Embryonic facial prominence (tissue), 1 donor: Measurements from ENCODE around the gene RELN.

ENCODE experiments used
- DNase-seq: peaks from one replicate; pipeline ENCODE4 v3.0.0-alpha.2; 2016; ENCODE audit errors: extremely low spot score

The RELN gene

DNA sequence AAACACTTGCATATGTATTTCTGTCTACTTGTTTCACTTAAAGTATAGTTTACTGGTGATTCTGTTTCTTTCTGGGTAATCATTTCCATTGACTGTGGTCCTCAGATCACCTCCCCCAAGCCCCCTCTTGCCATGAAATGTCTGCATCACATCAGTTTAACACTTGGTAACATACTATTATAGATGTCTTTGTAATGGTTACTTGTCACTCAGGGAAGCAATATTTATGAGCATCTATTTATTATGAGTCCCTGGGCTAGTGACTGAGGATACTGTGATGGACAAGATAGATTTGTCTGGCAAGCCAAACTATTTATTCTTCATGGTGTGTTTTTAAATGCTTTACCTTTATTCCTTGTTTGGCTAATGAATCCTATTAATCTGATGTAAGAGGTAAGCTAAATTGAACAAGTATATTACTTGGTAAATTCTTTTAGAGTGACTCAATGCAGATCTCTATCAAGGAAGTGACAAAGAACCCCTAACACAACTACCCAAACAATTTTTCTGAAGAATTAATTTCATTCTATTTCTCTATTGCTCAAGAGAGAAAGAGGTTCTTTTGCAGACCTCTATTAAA, 270.9 kb downstream of the RELN start:
- no peak for DNase-seq

DNA sequence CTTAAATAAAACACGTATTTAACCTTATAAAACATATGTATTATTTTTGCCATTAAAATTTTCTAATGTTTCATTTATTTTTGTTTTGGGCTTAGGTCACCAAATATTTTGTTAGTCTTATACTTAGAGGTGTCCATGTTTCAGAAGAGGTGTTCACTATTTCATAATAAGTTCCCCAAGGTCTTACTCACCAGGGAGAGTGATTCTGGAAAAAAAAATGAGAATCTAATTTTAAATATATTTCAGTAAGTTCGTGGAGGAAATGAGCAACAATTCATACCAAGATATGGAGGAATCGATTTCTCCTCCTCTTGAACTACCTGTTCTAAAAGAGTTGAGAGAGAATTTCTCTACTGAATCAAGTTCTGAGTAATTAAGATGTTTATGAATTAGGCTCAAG, 271.9 kb downstream of the RELN start:
- DNase-seq: no peak

- no peak for DNase-seq
Observed at GRCh38 chr7:103715376-103716120, 273.9 kb downstream of the RELN start.

GRCh38 chr7:103714376-103714927, 275.0 kb downstream of the RELN start:
- no peak for DNase-seq

- DNase-seq: no peak
Observed at GRCh38 chr7:103712991-103713778, 276.3 kb downstream of the RELN start.

DNA sequence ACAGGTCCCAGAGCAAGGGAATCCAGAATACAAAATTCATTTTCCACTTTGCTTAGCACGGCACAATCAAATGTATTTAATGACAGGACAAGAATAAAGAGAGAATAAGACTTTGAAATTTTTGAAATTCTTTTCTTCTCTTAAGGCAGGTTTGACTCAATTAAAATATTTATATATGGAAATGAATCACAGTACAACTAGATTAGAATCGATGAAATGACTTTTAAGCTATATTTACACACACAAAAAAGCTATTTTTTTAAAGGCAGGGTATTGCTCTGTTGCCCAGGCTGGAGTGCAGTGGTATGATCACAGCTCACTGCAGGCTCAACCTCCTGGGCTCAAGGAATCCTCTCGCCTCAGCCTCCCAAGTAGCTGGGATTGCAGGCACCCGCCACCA, 278.0 kb downstream of the RELN start:
- DNase-seq: no peak

GRCh38 chr7:103710247-103710646, 279.2 kb downstream of the RELN start:
- DNase-seq: no peak

GRCh38 chr7:103706805-103707204, 282.7 kb downstream of the RELN start:
- no peak for DNase-seq

DNA sequence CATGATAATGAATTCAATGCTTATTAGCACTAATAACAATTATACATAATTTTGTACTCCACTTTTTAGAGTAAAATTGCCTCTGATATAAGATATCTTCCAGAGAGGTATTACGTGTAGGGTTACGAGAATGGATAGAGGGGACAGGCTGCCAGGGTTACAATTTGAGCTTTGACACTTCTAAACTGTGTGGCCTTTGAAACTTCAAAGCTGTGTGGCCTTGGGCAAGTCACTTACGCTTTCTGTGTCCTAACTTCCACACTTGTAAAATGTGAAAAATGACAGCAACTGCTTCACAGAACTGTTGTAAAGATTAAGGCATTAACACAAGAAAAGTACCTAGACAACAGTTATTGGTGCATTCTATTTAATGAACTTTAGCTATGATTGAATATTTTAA, 283.9 kb downstream of the RELN start:
- DNase-seq: no peak

DNA sequence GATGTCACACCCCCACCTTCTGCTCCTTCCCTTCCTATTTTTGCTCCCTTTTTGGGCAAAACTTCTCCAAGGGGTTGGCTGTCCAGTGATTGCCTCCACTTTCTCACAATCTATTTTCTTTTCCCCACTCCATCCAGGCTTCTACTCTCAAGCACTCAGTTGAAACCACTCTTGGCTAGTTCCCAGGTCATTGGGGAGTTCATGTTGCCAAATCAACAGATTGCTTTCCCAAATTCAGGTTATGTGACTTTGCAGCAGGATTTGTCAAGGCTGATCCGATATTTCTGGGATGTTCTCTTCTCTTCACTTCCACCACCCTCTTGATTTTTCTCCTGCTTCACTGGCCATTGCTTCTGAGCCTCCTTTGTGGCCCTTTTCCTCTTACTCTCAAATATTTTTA, 284.8 kb downstream of the RELN start:
- no peak for DNase-seq

DNA sequence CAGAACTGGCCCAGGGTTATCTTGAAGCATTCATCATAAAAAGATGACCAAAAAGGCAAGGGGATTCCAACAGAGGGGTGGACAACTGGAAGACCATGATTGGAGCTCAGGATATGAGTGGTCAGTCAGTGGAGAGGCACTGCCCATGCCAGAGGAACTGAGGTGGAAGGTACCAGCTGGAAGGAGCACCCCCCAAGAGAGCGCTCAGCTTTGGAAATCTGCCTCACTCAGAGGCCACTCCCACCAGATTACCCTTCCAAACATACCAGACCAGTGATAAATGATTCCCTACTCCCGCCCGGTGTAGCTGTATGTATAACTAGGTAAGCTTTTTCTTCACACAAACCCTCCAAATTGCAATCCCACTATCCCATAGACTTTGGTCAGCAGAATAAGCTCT, 286.5 kb downstream of the RELN start:
- no peak for DNase-seq

DNA sequence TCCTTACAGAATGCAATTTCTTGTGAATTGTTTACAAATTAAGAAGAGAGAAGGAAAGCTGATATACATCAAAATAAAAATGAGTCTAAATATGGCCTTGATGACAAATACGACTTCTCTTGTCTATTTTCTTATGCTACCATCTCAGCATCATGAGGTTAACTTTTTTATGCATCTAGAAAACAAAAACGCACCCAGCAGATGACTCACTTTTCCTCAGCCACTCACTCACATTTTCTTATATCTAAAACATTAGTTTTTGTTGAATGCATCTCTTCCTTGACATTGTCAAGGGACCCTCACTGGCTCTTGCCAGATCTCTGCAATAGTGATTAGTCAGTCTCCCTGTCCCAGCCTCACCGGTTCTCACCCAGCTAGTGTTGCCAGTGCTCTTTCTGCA, 287.0 kb downstream of the RELN start:
- no peak for DNase-seq

GRCh38 chr7:103699032-103699431, 290.4 kb downstream of the RELN start:
- DNase-seq: no peak

- no peak for DNase-seq
Observed at GRCh38 chr7:103698064-103698463, 291.4 kb downstream of the RELN start.

GRCh38 chr7:103695521-103695920, 293.9 kb downstream of the RELN start:
- DNase-seq: no peak

DNA sequence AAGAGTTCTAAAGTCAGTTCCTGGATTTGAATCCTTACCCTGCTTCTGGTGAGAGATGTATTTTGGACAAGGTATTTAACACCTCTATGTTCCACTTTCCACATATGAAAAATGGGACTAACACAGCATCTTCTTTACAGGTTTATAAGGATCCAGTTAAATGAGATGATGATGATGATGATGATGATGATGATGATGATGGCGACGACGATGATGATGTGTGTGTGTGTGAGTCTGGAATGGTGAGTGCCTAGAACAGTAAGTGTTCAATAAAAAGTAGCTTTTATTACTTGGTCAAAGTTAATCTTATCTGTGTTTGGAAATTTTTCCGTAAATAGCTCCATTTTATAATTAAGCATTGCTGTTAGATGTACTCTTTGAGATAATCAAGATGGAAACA, 295.2 kb downstream of the RELN start:
- DNase-seq: no peak

DNA sequence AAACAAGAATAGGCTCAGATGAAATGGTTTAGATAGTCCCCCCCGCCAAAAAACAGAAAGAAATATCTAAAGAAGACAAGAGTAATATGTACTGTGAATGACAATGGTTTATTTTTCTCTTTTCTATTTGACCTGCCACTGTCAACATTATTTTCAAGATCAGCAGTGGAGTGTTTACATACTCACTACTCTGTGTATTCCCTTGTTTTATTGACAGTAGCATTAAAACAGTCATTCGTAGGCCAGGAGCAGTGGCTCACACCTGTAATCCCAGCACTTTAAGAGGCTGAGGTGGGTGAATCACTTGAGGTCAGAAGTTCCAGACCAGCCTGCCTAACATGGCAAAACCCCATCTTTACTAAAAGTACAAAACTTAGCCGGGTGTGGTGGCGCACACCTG, 298.2 kb downstream of the RELN start:
- no peak for DNase-seq

DNA sequence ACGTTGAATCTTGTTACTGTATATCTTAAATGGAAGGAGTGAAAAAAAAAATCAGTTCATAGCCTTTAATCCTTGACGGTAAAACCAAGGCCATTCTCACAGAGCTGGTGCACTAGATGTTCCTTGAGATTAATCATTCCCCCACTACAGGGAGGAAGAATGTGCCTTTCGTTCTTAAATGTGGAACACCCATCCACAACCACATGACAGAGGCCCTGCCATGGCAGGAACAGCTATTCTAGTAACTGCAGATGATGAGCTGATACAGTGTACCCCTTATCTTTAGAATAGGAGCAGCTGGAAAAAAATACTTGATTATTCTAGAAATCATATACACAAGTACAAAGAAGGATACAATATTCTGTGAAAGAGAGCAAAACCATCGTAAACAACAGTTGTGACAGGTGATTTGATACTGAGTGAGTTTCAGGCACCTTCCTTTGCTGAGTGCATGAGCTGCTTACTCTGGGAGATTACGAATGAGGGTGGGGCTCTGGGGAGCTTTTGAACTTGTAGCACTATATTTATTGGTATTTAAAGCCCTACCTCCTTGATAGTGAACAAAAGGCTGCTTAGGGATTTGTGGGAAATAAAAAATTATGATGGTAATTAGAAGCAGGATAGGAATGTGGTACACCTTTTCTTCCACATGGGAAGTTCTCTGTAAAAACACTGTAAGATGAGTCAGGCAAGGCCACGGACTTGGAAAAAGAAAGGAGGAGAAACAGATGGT, 299.1 kb downstream of the RELN start:
- no peak for DNase-seq

GRCh38 chr7:103689255-103689654, 300.2 kb downstream of the RELN start:
- no peak for DNase-seq

- DNase-seq: no peak
Observed at GRCh38 chr7:103687951-103688350, 301.5 kb downstream of the RELN start.

DNA sequence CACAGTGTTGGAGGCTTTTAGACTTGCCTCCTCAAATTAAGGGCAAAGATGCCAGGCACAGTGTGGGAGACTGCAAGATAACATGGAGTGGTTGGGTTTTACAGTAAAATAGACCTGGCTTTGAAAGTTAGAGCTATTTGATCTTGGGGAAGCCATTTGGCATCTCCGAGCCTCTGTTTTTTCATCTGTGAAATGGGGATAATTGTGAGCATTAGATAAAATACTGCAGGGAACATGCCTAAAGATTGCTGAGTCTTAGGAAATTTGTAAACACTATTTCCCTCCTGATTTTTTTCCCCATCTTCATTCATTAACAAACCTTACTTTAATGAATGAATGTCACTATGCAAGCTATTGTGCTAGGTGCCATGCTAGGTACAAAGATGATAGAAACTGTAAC, 302.2 kb downstream of the RELN start:
- DNase-seq: no peak

GRCh38 chr7:103686763-103687162, 302.7 kb downstream of the RELN start:
- DNase-seq: no peak
